ENCODE results near the gene ADGRL1.

Gene ADGRL1

DNA sequence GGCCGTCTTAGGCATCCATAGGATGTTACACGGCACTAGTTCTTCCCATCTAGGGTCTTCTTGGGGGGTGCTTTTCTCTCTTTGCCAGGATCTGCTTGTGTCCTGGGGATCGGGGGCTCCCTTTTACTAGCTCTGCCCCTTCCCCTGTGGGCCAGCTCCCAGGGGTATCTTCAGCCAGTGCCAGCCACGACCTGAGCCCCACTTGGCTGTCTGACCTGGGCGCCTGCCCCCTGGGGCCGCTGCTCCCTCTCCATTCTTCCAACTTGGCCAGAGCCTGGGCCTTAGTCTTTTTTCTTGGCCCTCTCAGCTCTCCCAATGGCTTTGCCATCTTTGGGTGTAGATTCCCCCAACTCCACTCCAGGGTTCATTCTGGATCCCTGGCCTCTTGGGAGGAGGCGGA, 91.5 kb downstream of the ADGRL1 start:
- no peak for FAIRE-seq
- no peak for DNase-seq (ENCODE audit: low spot score)

GRCh38 chr19:14113762-14114414, 92.1 kb downstream of the ADGRL1 start:
- no peak for DNase-seq (ENCODE audit: low spot score)
- no peak for FAIRE-seq

DNA sequence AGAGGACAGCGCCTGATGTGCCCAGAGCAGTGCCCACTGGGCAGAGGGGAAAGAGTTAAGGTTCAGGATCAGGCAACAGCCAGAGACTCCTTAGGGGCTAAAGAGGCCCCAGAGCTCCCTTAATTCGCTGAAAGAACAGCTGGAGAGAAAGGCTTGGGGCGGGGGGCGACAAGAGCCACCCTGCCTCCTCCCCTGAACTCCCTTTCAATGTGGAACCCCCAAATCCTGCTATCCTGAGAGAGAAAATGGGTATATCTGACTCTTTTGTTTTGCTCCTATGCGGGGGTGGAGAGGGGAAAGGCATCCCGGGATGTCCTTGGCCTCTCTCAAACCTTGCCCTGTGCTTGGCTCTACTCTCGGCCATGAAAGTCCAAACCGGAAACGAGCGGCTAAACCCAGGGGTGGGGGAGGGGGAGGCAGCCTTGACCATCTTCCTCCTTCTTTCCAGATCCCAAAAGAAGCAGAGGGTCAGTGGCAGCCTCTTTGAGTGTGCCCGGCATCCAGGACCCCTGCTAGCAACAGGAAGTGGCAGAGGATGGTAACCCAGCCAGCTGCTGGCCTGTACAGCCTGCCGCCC, 93.1 kb downstream of the ADGRL1 start:
- DNase-seq (ENCODE audit: low spot score) (no peak), FAIRE-seq (no peak)

DNA sequence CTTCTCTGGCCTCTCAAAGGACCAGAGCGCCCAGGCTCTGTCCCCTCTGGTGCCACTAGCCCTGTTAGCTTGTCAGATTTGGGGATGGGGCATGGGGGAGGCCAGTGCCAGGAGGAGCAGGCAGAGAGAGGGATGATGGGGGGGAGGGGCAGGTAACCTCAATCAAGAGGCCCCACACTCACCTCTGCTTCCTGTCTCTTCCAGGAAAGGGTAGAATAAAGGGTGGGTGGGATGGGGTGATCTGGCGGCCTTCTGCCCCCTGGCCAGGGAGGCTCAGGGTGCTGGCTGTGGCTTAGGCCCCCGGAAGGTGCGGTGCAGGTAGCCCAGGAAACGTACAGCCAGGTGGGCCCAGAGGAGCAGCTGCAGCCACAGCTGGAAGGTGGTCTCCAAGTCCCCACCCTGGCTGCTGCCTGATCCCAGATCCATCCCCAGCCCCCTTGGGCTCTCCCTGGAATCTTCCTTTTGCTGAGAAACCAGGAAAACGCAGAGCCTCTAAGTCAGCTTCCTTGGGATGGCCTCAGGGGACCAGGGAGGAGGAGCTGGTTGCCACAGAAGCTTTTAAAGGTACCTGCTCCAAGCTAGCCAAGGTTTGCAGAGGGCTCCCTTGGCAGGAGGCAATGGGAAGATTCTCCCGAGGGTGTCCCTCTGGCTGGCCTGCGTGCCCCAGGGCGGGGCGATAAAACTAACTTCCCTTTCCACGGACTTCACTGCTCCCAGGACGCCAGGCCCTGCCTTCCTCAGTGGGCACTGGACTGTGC, 93.7 kb downstream of the ADGRL1 start:
- no peak for DNase-seq (ENCODE audit: low spot score)
- no peak for FAIRE-seq

- FAIRE-seq (no peak), DNase-seq (ENCODE audit: low spot score) (no peak)
Measured at GRCh38 chr19:14111486-14111885, 94.5 kb downstream of the ADGRL1 start.

DNA sequence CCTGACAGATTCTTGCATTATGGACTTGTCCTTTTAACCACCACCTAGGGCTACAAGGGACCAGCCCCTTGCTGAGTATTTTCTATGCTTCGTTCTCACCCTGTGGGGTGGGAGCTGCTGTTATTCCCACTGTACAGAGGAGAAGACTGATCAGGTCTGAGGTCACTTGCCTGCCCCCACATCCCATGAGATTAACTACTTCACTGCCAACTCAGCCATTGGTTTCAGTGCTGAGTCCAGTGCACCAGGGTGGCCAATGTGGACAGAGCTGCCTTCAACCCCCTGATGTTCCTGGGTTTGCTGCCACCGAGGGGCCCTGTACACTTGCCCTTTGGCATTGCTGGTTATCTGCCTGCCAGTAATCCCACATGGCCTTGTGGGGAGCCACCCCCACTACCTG, 95.3 kb downstream of the ADGRL1 start:
- no peak for DNase-seq (ENCODE audit: low spot score)
- no peak for FAIRE-seq

- peak; percentile 18 for DNase-seq (ENCODE audit: low spot score)
- FAIRE-seq: no peak
Measured at GRCh38 chr19:14107581-14108461, 98.1 kb downstream of the ADGRL1 start.

DNA sequence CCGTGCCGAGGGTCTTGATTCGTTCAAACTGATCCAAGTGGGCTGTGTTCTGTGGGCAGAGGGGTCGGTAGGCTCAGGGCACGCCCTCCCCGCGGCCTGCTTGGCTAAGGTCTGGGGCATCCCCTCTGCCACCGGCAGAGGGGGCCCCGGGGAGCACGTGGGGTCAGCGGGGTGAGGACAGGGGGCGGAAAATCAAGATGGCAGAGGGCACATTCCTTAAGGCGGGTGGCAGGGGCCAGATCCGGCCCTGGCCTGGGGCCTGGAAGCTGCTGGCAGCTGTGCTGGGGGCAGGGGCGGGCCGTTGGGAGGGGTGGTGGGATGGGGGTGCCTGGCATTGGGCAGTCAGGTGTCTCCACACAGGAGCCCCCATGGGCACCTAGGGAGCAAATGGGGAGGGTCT, 99.1 kb downstream of the ADGRL1 start:
- FAIRE-seq: no peak
- no peak for DNase-seq (ENCODE audit: low spot score)

GRCh38 chr19:14105680-14106079, 100.3 kb downstream of the ADGRL1 start:
- no peak for DNase-seq (ENCODE audit: low spot score)
- no peak for FAIRE-seq

- DNase-seq (ENCODE audit: low spot score) (no peak), FAIRE-seq (no peak)
Measured at GRCh38 chr19:14103310-14103709, 102.7 kb downstream of the ADGRL1 start.

DNA sequence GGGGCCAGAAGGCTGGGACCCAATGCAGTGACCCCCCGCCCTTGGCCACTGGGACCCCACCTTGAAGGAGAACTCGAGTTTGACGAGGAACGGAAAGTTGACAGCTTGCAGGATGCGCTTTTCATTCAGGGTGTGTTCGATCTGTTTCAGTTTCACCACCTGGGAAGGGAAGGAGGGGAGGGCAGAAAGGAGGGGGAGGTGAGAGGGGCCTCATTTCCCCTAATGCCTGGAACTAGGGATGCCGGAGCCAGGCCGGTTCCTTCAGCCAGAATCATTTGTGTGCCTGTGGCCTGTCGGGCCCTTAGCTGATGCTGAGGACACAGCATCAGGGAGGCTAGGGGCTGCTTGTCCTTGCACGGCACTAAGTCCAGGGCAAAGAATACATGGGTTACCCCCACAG, 103.2 kb downstream of the ADGRL1 start:
- DNase-seq (ENCODE audit: low spot score) (no peak), FAIRE-seq (no peak)

DNA sequence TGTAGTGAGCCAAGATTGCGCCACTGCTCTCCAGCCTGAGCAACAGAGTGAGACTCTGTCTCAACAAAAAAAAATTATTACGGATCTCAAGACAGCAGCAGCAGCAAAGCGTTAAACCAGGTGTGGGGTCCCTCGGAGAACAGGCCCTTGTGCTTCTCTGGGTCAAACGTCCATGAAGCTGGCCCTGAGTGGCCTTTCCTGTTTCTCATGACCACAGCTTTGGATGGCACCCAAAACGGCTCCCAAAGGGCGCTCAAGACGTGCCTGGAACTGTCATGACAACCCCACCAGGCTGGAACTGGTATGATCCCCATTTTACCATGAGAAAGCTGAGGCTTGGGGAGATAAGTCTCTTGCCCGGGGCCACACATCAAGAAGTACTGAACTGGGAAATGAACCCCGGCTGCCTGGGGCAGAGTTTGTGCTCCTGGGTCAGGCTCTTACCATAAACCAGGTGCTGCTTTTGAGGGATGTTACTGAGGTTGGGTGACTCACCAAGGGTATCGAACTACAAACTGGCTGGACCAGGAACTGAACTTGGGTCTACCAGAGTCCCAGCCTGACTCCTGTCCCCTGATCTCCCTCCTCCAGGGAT, 103.8 kb downstream of the ADGRL1 start:
- no peak for FAIRE-seq
- no peak for DNase-seq (ENCODE audit: low spot score)

DNA sequence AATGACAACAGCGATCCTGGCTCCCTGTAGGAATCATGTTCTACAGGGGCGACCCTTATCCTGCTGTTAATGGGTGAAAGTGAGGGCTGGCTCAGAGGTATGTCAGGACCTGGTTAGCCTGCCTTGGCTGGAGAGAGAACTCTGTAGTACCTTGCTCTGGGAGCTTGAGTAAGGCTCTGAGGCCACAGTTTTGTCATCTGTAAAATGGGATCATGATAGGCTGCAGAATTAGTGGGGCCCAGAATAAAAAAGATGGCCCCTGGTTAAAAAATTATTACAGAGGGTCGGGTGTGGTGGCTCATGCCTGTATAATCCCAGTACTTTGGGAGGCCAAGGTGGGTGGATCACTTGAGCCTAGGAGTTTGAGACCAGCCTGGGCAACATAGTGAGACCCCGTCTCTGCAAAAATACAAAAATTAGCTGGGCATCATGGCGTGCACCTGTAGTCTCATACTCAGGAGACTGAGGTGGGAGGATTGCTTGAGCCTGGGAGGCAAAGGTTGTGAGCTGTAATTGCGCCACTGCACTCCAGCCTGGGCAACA, 104.9 kb downstream of the ADGRL1 start:
- DNase-seq (ENCODE audit: low spot score) (no peak), FAIRE-seq (no peak)
